K562 (cell line): ENCODE data around the gene RPTOR. TPM values are rescaled to one million over a fixed set of nuclear protein-coding genes. Genes with fewer than 3 reads are reported as not detected.

Experiments used
- ATAC-seq: fragments of 200-7000 bp; cut with Tn5 transposase; 3 replicates; pipeline ENCODE4 v1.9.1; 2020; ENCODE audit warnings: moderate library complexity
- BruUV-seq: library from RNA; stranded (reverse); fragments of 400-500 nt; replicated peaks from 2 replicates; lab custom pipeline; 2021; lab: Mats Ljungman, UMichigan
- CTCF ChIA-PET: fragments of 300-600 bp; formaldehyde crosslinking; extraction: SDS; loops from one replicate; lab custom pipeline; 2021; ENCODE audit warnings: low intra/inter-chr PET ratio; lab: Yijun Ruan, JAX
- POLR2A ChIA-PET: fragments of 300-600, 350-650 bp; sonication (Branson Sonifier 250); formaldehyde crosslinking; extraction: SDS; loops from one replicate; lab custom pipeline; 2021; ENCODE audit warnings: antibody characterized with exemption, inconsistent platforms; lab: Yijun Ruan, JAX
- DNase-seq, 4 experiments: peaks; one replicate each; pipeline versions ENCODE4 v3.0.0 to v3.0.0-alpha.2; 2011 to 2018; ENCODE audit warnings: low spot score in 3 of 4, mixed read lengths in 3 of 4; ENCODE audit errors: extremely low read depth in 1 of 4
- FAIRE-seq: peaks from 2 replicates; lab custom pipeline; 2011; peaks lifted over from hg19 to GRCh38; lab: Jason Lieb, UNC
- H2AFZ ChIP-seq: 2 replicates; pipeline ENCODE4 v1.6.0; 2011; ENCODE audit warnings: low read depth, low read length, control low read depth, inconsistent platforms
- H3K27ac ChIP-seq: fragments of 200-600 bp; 3 replicates; pipeline ENCODE4 v1.8.0; 2011; ENCODE audit warnings: low read depth, mild to moderate bottlenecking, control low read depth, inconsistent platforms, low read length, moderate library complexity, mixed read lengths; ENCODE audit errors: extremely low read depth
- H3K27me3 ChIP-seq, 2 experiments: fragments of 300-600 bp in 1 of 2; 2 replicates in 1 of 2; 3 replicates in 1 of 2; pipeline versions ENCODE4 v1.6.0 to v1.8.0; 2011; ENCODE audit warnings: inconsistent platforms in 2 of 2, low read length in 2 of 2, mild to moderate bottlenecking in 1 of 2, mixed read lengths in 1 of 2, moderate library complexity in 1 of 2; ENCODE audit not compliant: control insufficient read depth in 2 of 2, insufficient read depth in 2 of 2
- H3K36me3 ChIP-seq: fragments of 300-600 bp; 3 replicates; pipeline ENCODE4 v1.8.0; 2011; ENCODE audit warnings: mild to moderate bottlenecking, low read length, inconsistent platforms; ENCODE audit not compliant: control insufficient read depth, insufficient read depth
- H3K4me1 ChIP-seq, 2 experiments: fragments of 200-600 bp in 1 of 2; replicated peaks in 1 of 2; 2 replicates in 1 of 2; 3 replicates in 1 of 2; pipeline versions ENCODE4 v1.5.1 to v1.8.0; 2011; ENCODE audit warnings: inconsistent platforms in 2 of 2, low read length in 2 of 2, mild to moderate bottlenecking in 1 of 2, mixed read lengths in 1 of 2, moderate library complexity in 1 of 2; ENCODE audit not compliant: control insufficient read depth in 2 of 2, insufficient read depth in 2 of 2
- H3K4me2 ChIP-seq: 2 replicates; pipeline ENCODE4 v1.6.1; 2011; ENCODE audit warnings: low read length, control low read depth, inconsistent platforms, mixed read lengths; ENCODE audit not compliant: insufficient read depth
- H3K4me3 ChIP-seq: fragments of 200-600 bp; sonication (generic), shearing (Covaris generic); 2 replicates; pipeline ENCODE4 v1.5.1; 2016; ENCODE audit warnings: control low read depth, inconsistent platforms
- H3K79me2 ChIP-seq: fragments of 200-600 bp; 3 replicates; pipeline ENCODE4 v1.8.0; 2011; ENCODE audit warnings: low read length, inconsistent platforms; ENCODE audit not compliant: control insufficient read depth, insufficient read depth
- H3K9ac ChIP-seq, 2 experiments: 2 replicates each; pipeline versions ENCODE4 v1.6.0 to v1.6.1; 2011; ENCODE audit warnings: low read depth in 2 of 2, low read length in 2 of 2, control low read depth in 1 of 2, inconsistent platforms in 1 of 2, mild to moderate bottlenecking in 1 of 2, mixed read lengths in 1 of 2; ENCODE audit not compliant: insufficient read depth in 1 of 2
- H3K9me1 ChIP-seq: one replicate; pipeline ENCODE4 v1.6.0; 2011; ENCODE audit warnings: inconsistent platforms, mild to moderate bottlenecking, low read length, moderate library complexity; ENCODE audit not compliant: control insufficient read depth, insufficient read depth
- H3K9me3 ChIP-seq: replicated peaks from 2 replicates; pipeline ENCODE4 v1.5.1; 2011; ENCODE audit warnings: low read depth, low read length, inconsistent platforms; ENCODE audit not compliant: control insufficient read depth, insufficient read depth
- H4K20me1 ChIP-seq: replicated peaks from 2 replicates; pipeline ENCODE4 v1.6.1; 2011; ENCODE audit warnings: low read length, inconsistent platforms, mixed read lengths; ENCODE audit not compliant: control insufficient read depth, insufficient read depth
- MBD2 ChIP-seq: sonication (generic); IDR thresholded peaks from 2 replicates; pipeline ENCODE4 v1.6.1; 2016; ENCODE audit warnings: low read depth, borderline replicate concordance
- ZBTB33 ChIP-seq: sonication (generic); formaldehyde crosslinking; IDR thresholded peaks from 2 replicates; pipeline ENCODE4 v1.8.1; 2023; ENCODE audit warnings: mild to moderate bottlenecking, missing genetic modification reagents
- WGBS: fragments of 100-300 bp; shearing (Covaris generic); methylation state at CpG from one replicate; pipeline ENCODE4 v1.1.6; 2016; ENCODE audit warnings: low coverage, mixed read lengths; ENCODE audit not compliant: insufficient coverage; ENCODE audit errors: missing lambda C conversion rate; 5-methylcytosine and 5-hydroxymethylcytosine counted together
- in situ Hi-C: fragments of 300-500 bp; cut with MboI; formaldehyde crosslinking; loops from 4 replicates; pipeline ENCODE4 v1.15.0; 2018; ENCODE audit warnings: inconsistent platforms, mixed read lengths
- intact Hi-C: fragments of 100-400 bp; cut with micrococcal nuclease; formaldehyde crosslinking; loops from 2 replicates; pipeline ENCODE4 v1.14.2; 2022
- polyA plus RNA-seq, 8 experiments: library from polyadenylated mRNA; depleted of rRNA in 4 of 8; stranded (reverse) in 5 of 8; unstranded in 3 of 8; fragments of >200 nt; fragmentation: Nextera tagmentation in 2 of 8; fragmentation: Illumina TruSeq in 1 of 8; extraction: Ambion mirVana in 2 of 8; extraction: Trizol in 1 of 8; gene quantifications; 2 replicates each; pipeline versions ENCODE4 v1.2.1 to v1.2.3, GENCODE V29; 2011 to 2014; ENCODE audit warnings: inconsistent platforms in 1 of 8, missing spikeins in 1 of 8
- total RNA-seq, 7 experiments: library from RNA; depleted of rRNA in 6 of 7; stranded (reverse); fragments of >200 nt in 6 of 7; fragmentation: Illumina TruSeq in 2 of 7; extraction: Trizol in 2 of 7; gene quantifications; 2 replicates each; pipeline versions ENCODE4 v1.2.1 to v1.2.3, GENCODE V29; 2011 to 2021; ENCODE audit warnings: low replicate concordance in 1 of 7

Gene RPTOR
- total and polyA plus RNA-seq, 9 of the 15 experiments (the other 6 are each of a cell fraction or from before 2014, with no cell fraction given), result 0.24 to 54.1 (median 10.2) TPM

GRCh38 chr17:80701730-80702129, 157.1 kb downstream of the RPTOR start:
- BruUV-seq, result no TSS peak
- FAIRE-seq, result no peak

More at GRCh38 chr17:80701730-80702129, 157.1 kb downstream of the RPTOR start:
- no peak overlapping the region for H3K9ac ChIP-seq
- H3K4me3 ChIP-seq, result no peak overlapping the region
- POLR2A ChIA-PET, result no interaction called here
- no peak for TF ChIP-seq MBD2
- peak; percentile 84 for TF ChIP-seq ZBTB33
- TF ChIP-seq, all 486 proteins: peak for 1
- peaks cover 7% of the 10 kb centered on the region for H3K9me1 ChIP-seq
- 73% methylated on average over 9 of the region's 9 CpGs for WGBS
- in situ Hi-C loops, result no loop called here
- H3K27ac ChIP-seq, result no peak overlapping the region
- DNase-seq, result no peak
- peaks cover 7% of the 10 kb centered on the region; the same call in 1 of the 2 replicates for H4K20me1 ChIP-seq
- peaks cover 53% of the 10 kb centered on the region for H3K79me2 ChIP-seq
- H3K4me2 ChIP-seq, result no peak overlapping the region
- H3K4me1 ChIP-seq, result peaks cover 0 to 15% of the 10 kb centered on the region in 2 experiments; a peak in 2 of 5 replicates
- CTCF ChIA-PET, result no interaction called here
- H3K9me3 ChIP-seq, result no peaks in the 10 kb centered on the region
- H3K27me3 ChIP-seq, result no peaks in the 10 kb centered on the region
- no peak overlapping the region for H2AFZ ChIP-seq
- no peaks in the 10 kb centered on the region for H3K36me3 ChIP-seq
- no peak for ATAC-seq
- intact Hi-C loops, result no loop called here
